Stimulated activated naive CD4-positive, alpha-beta T cell treated with Interleukin-2 at 50 U/mL for 16 hours (primary cell): Measurements from ENCODE around the gene BCAR1.
"Not testable (repeated sequence)": the region's sequence is repeated elsewhere in the genome, so short reads cannot be mapped to it uniquely, and the experiment has no call there.

Experiments
- DNase-seq: peaks from one replicate; lab custom pipeline; 2025; lab: John Stamatoyannopoulos, UW

The BCAR1 gene

GRCh38 chr16:75252946-75253911, 1.8 kb upstream of the BCAR1 start:
- no peak for DNase-seq

GRCh38 chr16:75252049-75252864, 833 bp upstream of the BCAR1 start:
- DNase-seq = no peak

DNA sequence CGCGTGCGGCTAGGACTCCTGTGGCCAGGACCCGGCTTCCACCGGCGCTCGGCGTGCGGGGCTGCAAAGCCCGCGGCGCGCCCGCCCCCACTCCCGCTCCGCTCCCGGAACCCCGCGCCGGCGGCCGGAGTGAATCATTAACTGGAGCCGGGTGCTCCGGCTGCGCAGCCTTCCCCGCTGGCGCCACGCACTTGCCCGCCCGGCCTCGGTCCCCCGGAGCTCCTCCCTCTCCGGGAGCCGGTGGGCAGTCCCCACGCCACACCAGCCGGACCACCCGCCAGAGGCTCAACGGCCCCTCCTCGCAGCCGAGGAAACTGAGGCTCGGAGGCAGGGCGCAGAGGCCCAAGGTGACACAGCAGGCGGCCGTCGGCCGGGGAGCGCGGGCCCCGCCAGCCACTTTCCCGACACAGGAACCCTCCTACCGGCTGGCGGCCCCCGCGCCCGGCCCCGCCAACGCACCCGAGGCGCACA, 580 bp downstream of the BCAR1 start:
- DNase-seq = no peak

- no peak for DNase-seq
These were observed 1.2 kb downstream of the BCAR1 start for GRCh38 chr16:75250089-75250808.

- no peak for DNase-seq
These were observed 2.0 kb downstream of the BCAR1 start for GRCh38 chr16:75249441-75249840.

DNA sequence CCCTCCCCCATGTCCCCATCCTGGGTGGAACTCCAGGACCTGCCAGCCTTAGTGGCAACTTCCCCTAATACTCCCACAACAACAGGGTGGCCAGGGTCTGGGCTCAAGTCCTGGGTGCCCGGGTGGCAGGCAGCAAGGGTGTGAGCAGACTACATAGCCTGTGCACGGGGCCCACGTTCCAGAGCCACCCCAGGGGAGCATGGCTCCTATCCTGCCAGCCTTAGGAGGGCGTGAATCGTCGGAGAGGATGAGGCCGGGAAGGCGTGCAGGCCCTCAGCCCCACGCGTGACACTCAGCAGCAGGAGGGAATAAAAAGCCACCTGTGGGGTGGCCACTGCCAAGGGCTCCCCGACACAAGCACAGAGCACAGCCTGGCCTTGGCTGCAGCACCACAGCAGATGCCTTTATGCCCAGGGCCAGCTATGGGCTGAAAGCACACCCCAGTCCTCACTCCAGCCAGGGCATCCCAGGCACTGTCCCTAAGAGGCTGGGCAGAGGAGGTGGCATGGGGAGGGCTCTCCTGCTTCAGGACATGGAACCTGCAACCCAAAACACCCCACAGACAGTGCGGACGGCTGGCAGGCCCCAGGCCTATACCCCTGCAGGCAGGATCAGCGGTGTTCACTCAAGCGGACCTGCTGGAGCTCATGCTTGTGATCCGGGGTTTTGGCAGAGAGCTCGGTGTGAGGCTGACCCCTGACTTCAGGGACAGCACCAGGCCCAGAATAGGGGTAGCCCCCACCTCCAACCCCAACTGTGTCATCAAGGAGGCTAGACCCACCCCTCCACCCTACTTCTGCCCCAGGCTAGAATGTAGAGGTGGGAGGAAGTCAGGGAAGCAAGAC, 2.7 kb downstream of the BCAR1 start:
- DNase-seq = no peak

DNA sequence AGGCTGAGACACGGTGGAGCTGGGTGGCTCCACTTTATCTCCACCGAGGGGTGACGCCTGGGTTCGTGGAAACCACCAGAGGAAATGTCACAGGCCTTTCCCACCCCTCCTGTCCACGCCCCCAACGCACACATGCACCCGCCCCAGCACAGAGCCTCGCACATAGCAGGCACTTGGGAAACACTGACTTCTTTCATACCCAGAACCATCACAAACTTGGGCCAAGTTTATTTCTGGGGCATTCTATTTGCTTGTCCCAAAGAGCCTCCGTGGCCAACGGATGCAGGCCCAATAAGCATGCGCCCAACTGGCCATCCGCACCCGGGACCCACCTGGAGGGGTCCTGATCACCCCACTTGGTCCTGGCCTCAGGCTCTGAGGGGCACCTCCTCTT, 3.3 kb downstream of the BCAR1 start:
- DNase-seq = no peak

DNA sequence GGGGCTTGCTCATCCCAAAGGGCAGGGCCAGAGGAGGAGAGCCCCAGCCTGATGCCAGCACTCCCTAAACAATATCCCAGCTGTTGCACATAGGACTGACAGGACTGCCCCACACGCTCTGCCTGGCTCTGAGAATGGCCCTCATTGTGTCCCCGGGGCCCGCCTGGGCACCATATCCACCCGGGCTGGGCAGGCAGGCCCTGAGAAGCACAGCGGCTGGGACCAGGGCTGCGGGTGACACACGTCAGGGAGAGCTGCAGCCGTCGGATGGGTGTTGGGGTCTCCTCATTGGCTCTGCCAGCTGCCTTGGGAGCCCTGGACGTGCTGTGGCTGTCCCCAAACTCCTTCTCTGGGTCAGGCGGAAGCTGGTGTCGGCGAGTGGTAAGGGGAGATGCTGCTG, 4.2 kb downstream of the BCAR1 start:
- no peak for DNase-seq

GRCh38 chr16:75246504-75247205, 4.8 kb downstream of the BCAR1 start:
- DNase-seq = no peak

- no peak for DNase-seq
These were observed 6.3 kb downstream of the BCAR1 start for GRCh38 chr16:75244844-75245758.

- DNase-seq = no peak
These were observed 7.1 kb downstream of the BCAR1 start for GRCh38 chr16:75244225-75244809.

GRCh38 chr16:75243667-75244224, 7.7 kb downstream of the BCAR1 start:
- DNase-seq = no peak

DNA sequence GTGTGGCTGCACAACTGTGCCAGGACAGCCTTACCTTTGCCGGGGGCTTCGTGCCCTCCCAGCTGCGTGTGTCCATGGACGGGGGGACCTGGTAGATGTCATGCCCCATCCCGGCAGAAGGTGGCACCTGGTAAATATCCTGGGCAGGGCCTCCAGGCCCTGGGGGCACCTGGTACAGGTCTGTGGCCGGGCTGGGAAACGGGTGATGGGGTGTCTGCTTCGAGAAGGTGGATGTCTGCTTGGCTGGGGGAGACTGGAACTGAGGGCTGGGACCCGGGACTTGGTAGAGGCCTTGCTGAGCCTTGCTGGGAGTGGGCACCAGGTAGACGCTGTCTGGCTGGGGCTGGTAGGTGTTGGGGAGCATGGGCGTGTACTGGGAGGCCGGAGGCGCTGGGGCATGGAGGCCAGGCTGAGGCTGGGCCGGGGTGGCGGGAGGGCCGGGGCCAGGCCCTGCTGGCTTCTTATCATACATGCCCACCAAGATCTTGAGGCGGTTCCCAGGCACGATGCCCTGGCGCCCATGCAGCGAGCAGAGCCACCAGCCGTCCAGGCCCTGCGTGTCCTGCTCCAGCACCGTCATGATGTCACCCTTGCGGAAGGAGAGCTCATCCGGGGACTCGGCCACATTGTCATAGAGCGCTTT, 8.9 kb downstream of the BCAR1 start:
- DNase-seq = not testable (repeated sequence)

- no peak for DNase-seq
These were observed 9.5 kb downstream of the BCAR1 start for GRCh38 chr16:75241955-75242354.

DNA sequence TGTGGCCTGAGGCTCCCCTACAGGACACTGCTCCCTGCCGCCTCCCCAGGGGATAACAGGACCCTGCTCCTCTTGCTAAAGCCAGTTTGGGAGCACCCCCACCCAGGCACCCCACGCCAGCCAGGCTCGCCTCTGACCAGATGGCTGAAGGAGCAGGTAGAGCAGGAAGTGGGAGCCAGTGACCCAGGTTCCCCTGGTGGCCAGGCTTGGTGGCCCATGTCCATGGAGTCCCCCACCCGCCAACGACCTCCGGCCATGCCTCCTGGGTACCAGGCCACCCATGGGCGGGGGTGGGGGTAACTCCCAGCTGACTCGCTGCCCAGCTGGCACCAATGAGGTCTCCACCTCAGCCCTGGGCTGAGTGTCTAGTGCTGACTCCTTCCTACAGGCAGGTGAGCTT, 10.0 kb downstream of the BCAR1 start:
- DNase-seq = no peak

DNA sequence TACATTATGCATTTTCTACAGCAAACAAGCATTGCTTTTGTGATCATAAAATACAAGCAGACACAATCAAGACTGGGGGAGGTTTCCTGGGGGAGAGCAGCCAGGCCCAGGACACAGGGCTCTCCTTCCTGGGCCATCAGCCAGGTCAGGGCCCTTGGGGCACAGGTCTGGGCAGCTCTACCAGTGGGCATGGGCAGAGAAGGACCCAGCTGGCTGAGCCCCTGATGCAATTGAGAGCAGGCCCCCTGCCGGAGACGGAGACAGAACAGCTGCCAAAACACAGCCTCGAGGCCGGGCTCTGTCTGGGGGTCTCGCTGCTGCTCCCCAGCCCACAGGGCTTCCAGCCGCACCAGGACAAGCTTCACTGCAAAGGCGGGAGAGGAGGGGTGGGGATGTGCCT, 10.8 kb downstream of the BCAR1 start:
- DNase-seq = not testable (repeated sequence)

GRCh38 chr16:75239542-75240122, 11.8 kb downstream of the BCAR1 start:
- no peak for DNase-seq
